ENCODE measurements around the gene FBLN2.

The FBLN2 gene

GRCh38 chr3:13539292-13539638 lies 9.7 kb upstream of the FBLN2 start:
- TF ChIP-seq, protein P1, sequence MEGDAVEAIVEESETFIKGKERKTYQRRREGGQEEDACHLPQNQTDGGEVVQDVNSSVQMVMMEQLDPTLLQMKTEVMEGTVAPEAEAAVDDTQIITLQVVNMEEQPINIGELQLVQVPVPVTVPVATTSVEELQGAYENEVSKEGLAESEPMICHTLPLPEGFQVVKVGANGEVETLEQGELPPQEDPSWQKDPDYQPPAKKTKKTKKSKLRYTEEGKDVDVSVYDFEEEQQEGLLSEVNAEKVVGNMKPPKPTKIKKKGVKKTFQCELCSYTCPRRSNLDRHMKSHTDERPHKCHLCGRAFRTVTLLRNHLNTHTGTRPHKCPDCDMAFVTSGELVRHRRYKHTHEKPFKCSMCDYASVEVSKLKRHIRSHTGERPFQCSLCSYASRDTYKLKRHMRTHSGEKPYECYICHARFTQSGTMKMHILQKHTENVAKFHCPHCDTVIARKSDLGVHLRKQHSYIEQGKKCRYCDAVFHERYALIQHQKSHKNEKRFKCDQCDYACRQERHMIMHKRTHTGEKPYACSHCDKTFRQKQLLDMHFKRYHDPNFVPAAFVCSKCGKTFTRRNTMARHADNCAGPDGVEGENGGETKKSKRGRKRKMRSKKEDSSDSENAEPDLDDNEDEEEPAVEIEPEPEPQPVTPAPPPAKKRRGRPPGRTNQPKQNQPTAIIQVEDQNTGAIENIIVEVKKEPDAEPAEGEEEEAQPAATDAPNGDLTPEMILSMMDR (IDR thresholded peaks at IDR 0.05; ENCODE audit: low read depth, low read length) = no peak
- H3K4me3 ChIP-seq (ENCODE audit: low read depth, low read length) = no peak overlapping the region

- no peak overlapping the region for H3K4me3 ChIP-seq (ENCODE audit: low read depth, low read length)
- TF ChIP-seq, protein P1 (IDR thresholded peaks at IDR 0.05; ENCODE audit: low read depth, low read length) = no peak
Measured at GRCh38 chr3:13539671-13540070, 9.3 kb upstream of the FBLN2 start.

- TF ChIP-seq, protein P1 (IDR thresholded peaks at IDR 0.05; ENCODE audit: low read depth, low read length) = no peak
- H3K4me3 ChIP-seq (ENCODE audit: low read depth, low read length) = no peak overlapping the region
Measured at GRCh38 chr3:13540297-13540995, 8.5 kb upstream of the FBLN2 start.

DNA sequence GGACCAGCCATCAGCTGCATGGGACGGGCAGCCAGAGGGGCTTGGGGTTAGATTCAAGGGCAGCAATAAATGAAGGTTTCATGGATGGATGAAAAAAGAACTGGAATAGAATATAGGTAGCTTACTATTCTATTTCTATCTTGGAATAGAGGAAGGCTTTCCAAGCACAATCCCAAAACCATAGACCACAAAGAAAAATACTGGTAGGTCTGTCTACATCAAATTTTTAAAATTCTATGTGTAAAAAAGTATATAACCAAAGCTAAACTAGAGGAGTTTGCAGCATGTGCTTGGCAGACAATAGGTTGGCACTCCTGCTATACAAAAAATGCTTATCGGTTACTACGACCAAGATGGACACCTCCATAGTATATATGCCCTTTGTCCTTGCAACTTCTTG lies 7.2 kb upstream of the FBLN2 start:
- H3K4me3 ChIP-seq (ENCODE audit: low read depth, low read length) = no peak overlapping the region
- TF ChIP-seq, protein P1 (IDR thresholded peaks at IDR 0.05; ENCODE audit: low read depth, low read length) = no peak

GRCh38 chr3:13542142-13542541 lies 6.8 kb upstream of the FBLN2 start:
- no peak overlapping the region for H3K4me3 ChIP-seq (ENCODE audit: low read depth, low read length)
- TF ChIP-seq, protein P1 (IDR thresholded peaks at IDR 0.05; ENCODE audit: low read depth, low read length) = no peak

GRCh38 chr3:13543253-13543652 lies 5.7 kb upstream of the FBLN2 start:
- TF ChIP-seq, protein P1 (IDR thresholded peaks at IDR 0.05; ENCODE audit: low read depth, low read length) = no peak
- no peak overlapping the region for H3K4me3 ChIP-seq (ENCODE audit: low read depth, low read length)

GRCh38 chr3:13544293-13544831 lies 4.6 kb upstream of the FBLN2 start:
- TF ChIP-seq, protein P1 (IDR thresholded peaks at IDR 0.05; ENCODE audit: low read depth, low read length) = no peak
- H3K4me3 ChIP-seq (ENCODE audit: low read depth, low read length) = no peak overlapping the region
